NOMO-1 treated with DMSO at 0.1 percent for 48 hours (cell line): ENCODE data around the gene PSMC5.

Source experiments
- DNase-seq: peaks from one replicate; lab custom pipeline; 2025; ENCODE audit not compliant: unreplicated experiment; lab: John Stamatoyannopoulos, UW

The PSMC5 gene

GRCh38 chr17:63820963-63821561 is 6.2 kb upstream of the PSMC5 start:
- no peak for DNase-seq

DNA sequence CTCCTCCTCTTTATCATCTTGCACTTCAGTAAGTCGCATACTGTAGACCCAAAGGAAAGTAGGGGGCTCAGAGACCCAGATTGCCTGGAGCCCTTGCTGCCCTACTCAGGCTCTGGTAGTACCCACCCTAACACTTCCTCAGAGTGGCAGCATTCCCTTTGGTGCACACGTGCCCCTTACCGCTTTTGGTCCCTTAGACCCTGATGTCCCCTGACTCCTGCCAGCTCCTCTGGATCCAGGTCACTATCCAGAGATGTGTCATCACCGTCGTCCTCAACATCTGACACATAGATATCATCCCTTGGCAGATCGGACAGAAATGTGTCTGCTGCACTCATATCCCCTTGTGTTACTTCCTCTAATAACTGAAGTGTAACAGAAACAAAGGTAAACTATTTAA is 5.4 kb upstream of the PSMC5 start:
- no peak for DNase-seq

- DNase-seq, result no peak
Measured at GRCh38 chr17:63822537-63822936, 4.7 kb upstream of the PSMC5 start.

DNA sequence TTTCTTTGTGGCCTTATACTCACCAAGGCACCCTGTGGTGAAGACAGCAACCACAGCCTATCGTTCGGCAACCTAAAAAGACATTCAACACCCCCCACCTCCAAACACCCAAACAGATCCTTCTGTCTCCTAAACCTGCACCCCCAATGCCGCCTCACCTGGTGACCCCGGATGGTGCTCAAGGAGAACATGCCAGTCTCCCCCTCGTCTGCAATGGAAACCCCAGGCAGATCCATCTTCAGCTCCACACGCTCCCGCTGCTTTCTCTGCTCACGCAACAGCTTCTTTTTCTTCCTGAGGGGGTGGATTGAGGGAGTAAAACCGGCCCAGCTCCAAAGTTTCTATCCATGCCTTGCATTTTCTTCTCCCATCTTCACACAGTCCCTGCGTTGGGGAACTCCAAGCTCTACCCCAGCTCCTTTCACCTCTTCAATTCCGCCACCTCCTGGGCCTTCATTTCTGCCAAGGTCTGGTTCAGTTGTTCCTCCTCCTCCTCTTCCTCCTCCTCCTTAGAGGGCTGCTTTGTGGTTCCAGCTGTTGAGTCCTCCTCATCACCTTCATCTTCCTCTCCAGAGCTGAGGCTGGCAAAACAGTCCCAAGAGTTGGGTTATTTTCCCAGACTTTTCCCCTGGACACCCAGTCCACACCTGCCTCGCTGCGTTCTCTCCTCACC is 3.4 kb upstream of the PSMC5 start:
- no peak for DNase-seq

DNA sequence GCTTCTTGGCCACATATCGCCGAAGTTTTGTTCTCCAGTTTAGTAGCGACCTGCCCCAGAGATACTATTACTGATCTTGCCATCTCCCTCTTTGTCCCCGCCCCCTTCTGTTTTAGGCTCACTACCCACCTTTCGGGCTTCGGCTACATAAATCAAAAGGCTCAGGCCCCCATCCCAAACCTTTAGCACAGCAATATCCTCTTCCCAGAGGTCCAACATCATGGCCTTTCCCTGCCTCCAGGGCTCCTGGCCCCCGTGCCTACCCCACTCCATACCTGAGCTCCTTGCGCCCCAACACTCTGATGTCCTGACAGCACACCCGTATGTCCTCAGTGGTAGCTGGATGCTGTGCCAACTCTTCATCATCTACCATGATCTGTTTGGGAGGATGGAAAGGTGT is 2.9 kb upstream of the PSMC5 start:
- no peak for DNase-seq

DNA sequence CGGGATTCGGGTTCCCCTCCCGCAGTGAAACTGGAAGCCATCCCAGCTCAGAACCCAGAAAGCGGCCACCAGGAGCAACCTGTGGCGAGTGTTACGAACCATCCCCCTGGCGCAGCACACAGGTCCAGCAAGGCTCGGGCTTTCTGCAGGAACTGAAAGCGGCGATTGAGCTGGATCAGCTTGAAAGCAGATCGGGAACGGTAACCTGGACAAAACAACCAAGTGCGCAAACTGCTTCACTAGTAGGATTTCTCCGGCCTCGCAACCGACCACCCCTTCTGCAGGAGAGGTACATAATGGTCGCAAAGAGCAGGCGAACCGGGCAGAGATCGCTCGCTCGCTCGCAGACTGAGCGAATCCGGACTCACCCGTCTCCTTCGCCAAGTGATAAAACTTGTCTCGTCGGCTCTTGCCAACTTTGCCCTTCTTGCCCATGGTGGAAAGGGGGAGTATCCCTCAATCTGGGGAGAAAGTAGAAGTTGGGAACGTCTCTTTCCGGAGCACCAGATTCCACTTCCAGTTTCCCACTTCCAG is 696 bp upstream of the PSMC5 start:
- DNase-seq, result peak; percentile 44

DNA sequence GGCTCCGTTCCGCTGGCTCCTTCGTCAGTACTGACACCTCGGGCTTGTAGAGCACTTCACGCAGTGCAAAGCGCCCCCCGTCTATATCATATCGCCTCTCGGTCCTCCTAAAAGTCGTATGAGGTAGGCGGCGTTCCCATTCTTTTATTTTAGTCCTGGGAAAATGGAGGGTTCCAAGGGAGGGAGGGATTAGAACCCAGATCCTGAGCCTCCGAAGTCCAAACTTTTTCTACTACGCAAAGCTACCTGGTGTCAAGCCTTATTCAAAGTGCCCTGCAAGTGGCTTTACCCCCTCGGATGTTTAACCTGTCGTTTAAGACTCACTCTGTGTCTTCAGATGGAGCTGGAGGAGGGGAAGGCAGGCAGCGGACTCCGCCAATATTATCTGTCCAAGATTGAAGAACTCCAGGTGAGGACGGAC is 580 bp downstream of the PSMC5 start:
- DNase-seq, result no peak

GRCh38 chr17:63828936-63829335 is 1.7 kb downstream of the PSMC5 start:
- DNase-seq, result no peak

DNA sequence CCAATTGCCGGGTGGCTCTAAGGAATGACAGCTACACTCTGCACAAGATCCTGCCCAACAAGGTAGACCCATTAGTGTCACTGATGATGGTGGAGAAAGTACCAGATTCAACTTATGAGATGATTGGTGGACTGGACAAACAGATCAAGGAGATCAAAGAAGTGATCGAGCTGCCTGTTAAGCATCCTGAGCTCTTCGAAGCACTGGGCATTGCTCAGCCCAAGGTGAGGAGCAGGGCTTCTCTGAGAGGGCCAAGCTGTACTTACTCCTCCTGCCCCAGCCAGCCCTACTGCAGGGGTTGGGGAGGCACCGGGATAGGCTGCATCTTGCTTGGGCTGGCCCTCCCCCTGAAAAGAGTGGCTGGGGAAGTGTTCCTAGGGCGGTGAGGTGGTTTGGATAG is 3.0 kb downstream of the PSMC5 start:
- DNase-seq, result no peak

- DNase-seq, result no peak
Measured at GRCh38 chr17:63830904-63831491, 3.8 kb downstream of the PSMC5 start.

- DNase-seq, result no peak
Measured at GRCh38 chr17:63831505-63831904, 4.3 kb downstream of the PSMC5 start.

GRCh38 chr17:63832014-63832413 is 4.8 kb downstream of the PSMC5 start:
- no peak for DNase-seq

GRCh38 chr17:63832455-63832854 is 5.2 kb downstream of the PSMC5 start:
- no peak for DNase-seq

DNA sequence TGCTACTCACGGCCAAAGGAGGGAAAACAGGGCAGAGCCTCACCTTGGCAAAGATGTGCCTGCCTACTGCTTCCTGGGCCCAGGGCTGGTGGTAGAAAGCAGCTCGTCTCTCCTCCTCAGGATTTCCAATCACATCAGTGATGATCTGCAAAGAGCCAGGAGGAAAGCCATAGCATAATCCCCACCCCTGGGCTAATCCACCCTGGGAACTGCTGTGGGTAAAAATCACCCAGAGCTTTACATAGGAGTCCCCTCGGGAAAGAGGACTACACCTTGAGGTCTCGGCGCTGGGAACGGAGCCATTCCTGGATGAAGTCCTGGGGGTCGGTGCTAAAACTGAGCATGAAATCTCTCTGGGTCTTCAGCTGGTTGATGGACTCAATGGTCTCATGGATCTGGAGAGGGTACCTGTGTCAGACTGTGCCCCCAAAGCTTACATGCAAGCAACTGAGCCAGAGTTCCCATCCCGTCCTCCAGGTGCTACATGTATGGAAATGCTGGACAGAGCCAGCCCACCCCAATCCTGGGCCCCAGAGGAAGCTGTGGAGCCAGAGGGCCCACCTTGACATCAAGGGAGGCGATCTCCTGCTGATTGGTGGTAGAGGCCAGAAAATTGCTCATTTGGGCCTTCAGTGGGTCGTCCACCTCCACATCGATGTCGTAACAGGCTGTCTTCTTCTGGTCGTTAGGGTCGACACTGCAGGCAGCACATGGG is 6.0 kb downstream of the PSMC5 start:
- no peak for DNase-seq

GRCh38 chr17:63833741-63834373 is 6.6 kb downstream of the PSMC5 start:
- DNase-seq, result no peak

DNA sequence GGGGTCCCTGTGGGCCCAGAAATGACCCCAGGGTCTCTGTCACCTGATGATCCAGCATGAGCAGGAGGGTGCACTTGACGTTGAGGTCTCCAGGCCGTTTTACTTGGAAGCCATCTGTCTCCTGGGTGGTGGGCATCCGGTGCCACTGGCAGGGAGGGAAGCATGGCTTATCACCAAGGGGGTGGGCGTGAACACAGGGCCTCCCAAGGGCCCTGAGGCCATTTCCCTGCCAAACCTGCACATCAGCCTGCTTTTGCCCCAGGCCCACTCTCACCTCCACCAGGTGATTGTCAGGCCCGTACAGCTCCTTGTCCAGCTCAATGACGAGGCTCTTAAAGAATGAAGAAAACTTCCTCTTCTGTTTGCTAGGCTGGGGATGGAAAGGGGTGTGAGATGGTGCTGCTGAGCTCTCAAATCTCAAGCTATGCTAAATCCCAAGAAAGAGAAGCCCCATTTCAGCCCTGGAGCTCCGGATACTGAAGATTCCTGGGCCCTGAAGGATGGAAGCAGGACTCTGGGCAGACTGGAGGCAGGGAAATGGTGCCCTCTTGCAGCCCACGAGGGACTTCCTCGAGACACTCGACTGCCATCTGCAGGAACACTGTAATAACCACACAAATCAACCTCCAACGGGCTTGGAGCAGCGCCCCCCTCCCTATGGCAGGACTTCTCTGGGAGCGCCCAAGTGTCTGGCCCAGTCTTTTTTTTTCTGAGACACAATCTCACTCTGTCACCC is 7.4 kb downstream of the PSMC5 start:
- peak; percentile 86 for DNase-seq

DNA sequence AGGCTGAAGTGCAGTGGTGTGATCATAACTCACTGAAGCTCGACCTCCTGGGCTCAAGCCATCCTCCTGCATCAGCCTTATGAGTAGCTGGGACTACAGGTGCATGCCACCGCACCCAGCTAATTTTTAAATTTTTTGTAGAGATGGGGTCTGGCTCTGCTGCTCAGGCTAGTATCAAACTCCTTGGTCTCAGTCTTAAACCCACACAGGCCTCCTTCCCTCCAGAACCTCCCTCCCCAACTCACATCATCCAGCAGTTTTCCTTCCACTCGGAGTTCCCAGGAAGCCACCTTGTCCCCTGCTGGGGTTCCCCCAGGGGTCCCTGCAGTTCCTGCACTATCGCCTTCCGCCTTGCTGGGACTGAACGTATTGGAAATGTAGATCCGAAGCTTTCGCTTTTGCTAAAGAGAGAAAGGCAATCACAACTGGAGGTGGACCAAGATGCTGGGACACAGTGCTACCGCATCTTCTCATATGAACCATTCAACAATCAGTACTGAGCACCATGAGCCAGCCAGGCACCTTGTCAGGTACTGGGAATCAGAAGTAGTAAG is 8.0 kb downstream of the PSMC5 start:
- DNase-seq, result no peak

DNA sequence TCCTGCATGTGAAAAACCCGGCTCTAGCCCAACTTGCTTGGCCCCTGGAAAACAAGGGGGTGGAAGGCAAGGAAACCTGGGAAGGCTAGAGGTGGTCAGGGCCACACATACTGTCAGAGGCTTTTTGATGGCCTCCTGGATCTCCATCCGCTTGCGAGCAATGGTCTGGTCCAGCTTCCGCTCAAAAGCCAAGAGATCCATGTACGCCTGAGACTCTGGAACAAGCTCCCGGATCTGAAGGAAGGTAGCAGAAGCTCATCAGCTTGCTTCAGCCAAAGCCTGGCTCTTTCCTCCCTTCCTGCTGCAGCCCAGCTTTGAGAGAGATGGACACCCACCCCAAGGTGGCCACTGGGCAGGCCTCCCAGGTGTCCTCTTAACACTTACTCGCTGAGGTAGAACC is 9.6 kb downstream of the PSMC5 start:
- DNase-seq, result no peak

GRCh38 chr17:63837480-63837879 is 10.2 kb downstream of the PSMC5 start:
- no peak for DNase-seq

- no peak for DNase-seq
Measured at GRCh38 chr17:63837962-63838600, 10.8 kb downstream of the PSMC5 start.
